ENCODE results near the gene C9orf43. TPM values are rescaled to one million over a fixed set of nuclear protein-coding genes. Genes with fewer than 3 reads are reported as not detected.

The C9orf43 gene, protein sequence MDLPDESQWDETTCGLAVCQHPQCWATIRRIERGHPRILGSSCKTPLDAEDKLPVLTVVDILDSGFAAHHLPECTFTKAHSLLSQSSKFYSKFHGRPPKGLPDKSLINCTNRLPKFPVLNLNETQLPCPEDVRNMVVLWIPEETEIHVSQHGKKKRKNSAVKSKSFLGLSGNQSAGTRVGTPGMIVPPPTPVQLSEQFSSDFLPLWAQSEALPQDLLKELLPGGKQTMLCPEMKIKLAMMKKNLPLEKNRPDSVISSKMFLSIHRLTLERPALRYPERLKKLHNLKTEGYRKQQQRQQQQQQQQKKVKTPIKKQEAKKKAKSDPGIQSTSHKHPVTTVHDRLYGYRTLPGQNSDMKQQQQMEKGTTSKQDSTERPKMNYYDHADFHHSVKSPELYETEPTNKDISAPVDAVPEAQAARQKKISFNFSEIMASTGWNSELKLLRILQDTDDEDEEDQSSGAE
- total RNA-seq (1 to 10 TPM in 4 of 9 donors, under 1 TPM in 5; 0.65 to 2.3 (median 0.83) TPM), polyA plus RNA-seq (1 to 10 TPM; 1.8 to 5.1 (median 3.1) TPM)
- long read RNA-seq, donor 1: 0 reads
- long read RNA-seq, donor 2: 0 reads
- long read RNA-seq, donor 3, partial matches to known transcripts: 0 of 2 reads
- long read RNA-seq, donor 3, other reads (novel, unspliced or antisense): 0 of 2 reads
- long read RNA-seq, donor 4, partial matches to known transcripts: 0 of 1 reads
- long read RNA-seq, donor 4, other reads (novel, unspliced or antisense): 0 of 1 reads
- long read RNA-seq, donor 5, partial matches to known transcripts: 0 of 4 reads
- long read RNA-seq, donor 5, other reads (novel, unspliced or antisense): 0 of 4 reads
- long read RNA-seq, donor 6, partial matches to known transcripts: 1 of 2 reads
- long read RNA-seq, donor 6, other reads (novel, unspliced or antisense): 0 of 2 reads
- long read RNA-seq, donor 7: 0 reads
- long read RNA-seq, donor 8: 0 reads
- long read RNA-seq, donor 9: 0 reads
- long read RNA-seq, donor 10: 0 reads

DNA sequence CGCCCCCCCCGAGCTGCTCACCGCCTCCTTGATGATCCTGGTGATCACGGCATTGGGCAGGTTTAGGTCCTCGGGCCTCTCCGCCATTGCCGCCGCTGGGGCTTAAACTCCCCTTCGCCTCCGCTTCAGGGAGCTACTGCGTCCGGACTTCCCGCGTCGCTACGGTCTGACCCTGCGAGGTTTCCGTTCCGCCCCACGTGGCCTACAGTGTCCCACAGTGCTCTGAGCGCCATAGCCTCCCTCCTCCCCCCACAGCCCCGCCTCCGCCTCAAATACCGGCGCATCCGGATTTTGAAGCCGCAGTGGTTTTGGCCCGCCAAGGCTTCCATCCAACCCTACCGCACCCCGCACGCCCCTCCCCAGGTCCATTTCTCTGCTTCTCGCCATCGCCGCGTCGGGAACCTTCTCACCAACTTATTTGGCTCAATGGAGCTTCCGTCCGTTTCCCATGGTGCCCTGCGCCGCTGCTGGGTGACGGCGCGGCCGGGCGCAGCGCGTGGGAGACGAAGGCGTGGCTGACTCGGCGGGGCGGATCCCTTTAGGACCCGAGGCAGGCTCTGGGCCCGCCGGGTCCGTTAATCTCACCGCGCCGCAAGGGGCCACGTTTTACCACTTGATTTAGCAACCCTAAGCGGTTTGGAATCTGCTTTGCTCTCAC lies at the start of gene C9orf43, which contains the start of gene POLE3:
TSS of gene C9orf43 (plus strand) at position 541 of the 658 bp plus-strand sequence. CDS start 2,747 bp downstream, outside the sequence.
TSS of gene POLE3 (minus strand) at position 469 of the 658 bp plus-strand sequence. CDS start at position 87, 382 bp downstream.
- intact Hi-C loops (cut with DNase I): no loop called here
- TF ChIP-seq, protein P1, sequence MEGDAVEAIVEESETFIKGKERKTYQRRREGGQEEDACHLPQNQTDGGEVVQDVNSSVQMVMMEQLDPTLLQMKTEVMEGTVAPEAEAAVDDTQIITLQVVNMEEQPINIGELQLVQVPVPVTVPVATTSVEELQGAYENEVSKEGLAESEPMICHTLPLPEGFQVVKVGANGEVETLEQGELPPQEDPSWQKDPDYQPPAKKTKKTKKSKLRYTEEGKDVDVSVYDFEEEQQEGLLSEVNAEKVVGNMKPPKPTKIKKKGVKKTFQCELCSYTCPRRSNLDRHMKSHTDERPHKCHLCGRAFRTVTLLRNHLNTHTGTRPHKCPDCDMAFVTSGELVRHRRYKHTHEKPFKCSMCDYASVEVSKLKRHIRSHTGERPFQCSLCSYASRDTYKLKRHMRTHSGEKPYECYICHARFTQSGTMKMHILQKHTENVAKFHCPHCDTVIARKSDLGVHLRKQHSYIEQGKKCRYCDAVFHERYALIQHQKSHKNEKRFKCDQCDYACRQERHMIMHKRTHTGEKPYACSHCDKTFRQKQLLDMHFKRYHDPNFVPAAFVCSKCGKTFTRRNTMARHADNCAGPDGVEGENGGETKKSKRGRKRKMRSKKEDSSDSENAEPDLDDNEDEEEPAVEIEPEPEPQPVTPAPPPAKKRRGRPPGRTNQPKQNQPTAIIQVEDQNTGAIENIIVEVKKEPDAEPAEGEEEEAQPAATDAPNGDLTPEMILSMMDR (IDR thresholded peaks at IDR 0.05): peak in 2 of 6 experiments; percentile 8 to 18
- peak; percentile 75 to 91 for TF ChIP-seq POLR2A (IDR thresholded peaks at IDR 0.05)
- no peaks in the 10 kb centered on the region for H3K9me3 ChIP-seq (replicated peaks in 1 of 3)
- WGBS, 4 donors: 0 to 1% (median 1%) methylated on average over 22 to 61 of the region's 61 CpGs
- peaks cover 0 to 20% of the 10 kb centered on the region in 2 donors for H3K36me3 ChIP-seq (replicated peaks in 1 of 2)
- peak within 1 kb of the TSS; percentile 44 to 96 (median 68) for H3K4me3 ChIP-seq
- peaks cover 0 to 22% of the 10 kb centered on the region in 2 donors for H3K4me1 ChIP-seq (replicated peaks in 1 of 2)
- H3K27ac ChIP-seq: peak within 1 kb of the TSS; percentile 69 to 97 (median 94)
- DNase-seq: peak; percentile 93 to 98 (median 96)
- H3K27me3 ChIP-seq: no peaks in the 10 kb centered on the region

DNA sequence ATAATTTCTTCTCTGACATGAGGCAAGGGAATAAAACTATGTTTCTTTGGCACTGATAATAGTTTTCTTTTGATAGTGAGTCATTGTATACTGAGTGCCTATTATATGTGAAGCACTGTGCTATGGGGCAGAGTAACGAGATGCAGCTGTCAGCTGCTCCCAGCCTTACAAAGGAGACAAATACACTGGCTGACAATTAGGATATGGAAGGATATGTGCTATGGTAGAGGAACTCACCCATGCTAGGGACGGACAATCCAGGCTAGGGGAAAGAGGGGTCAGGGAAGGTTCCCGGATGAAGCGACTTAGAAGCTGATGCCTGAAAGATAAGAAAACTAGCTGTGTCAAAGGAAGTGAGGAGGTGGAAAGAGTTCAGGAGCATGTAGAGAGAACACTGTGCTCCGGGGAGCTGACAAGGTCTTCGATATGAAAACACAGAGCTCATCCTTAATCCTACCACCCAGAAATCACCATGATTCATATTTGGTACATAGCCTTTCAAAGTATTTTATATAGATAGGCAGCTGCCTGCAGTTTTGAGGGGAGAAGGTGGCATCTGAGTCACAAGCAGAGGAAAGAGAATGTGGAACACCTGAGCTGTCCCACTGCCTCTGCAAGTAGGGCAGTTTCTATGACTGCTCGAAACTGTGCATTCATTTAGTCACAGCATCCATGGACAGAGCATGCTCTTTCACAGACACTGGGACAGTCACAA lies 49.1 kb upstream of the C9orf43 start:
- TF ChIP-seq, protein P1 (IDR thresholded peaks at IDR 0.05): no peak
- TF ChIP-seq POLR2A (IDR thresholded peaks at IDR 0.05): no peak
- Histone ChIP-seq H3K27ac (no peak overlapping the region), H3K4me3 (no peak overlapping the region), H3K4me1 (replicated peaks in 1 of 2) (peaks cover 6 to 11% of the 10 kb centered on the region in 2 donors), H3K36me3 (replicated peaks in 1 of 2) (no peaks in the 10 kb centered on the region), H3K9me3 (replicated peaks in 1 of 3) (no peaks in the 10 kb centered on the region), H3K27me3 (no peaks in the 10 kb centered on the region)
- intact Hi-C loops (cut with DNase I): no loop called here
- WGBS, 4 donors: 51 to 66% (median 54%) methylated on average over 7 of the region's 7 CpGs
- no peak for DNase-seq

DNA sequence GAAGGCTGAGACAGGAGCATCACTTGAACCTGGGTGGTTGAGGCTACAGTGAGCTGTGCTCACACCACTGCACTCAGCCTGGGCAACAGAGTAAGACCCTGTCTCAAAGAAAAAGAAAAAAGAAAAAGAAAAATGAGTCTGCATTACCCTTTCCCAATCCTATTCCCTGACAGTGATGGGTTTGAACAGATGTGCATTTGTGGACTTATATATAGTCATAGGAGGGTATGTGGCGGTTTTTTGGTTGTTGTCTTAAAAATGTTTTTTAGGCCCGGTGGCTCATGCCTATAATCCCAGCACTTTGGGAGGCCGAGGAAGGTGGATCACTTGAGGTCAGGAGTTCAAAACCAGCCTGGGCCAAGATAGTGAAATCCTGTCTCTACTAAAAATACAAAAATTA lies 47.2 kb upstream of the C9orf43 start:
- no peak for TF ChIP-seq POLR2A (IDR thresholded peaks at IDR 0.05)
- TF ChIP-seq, protein P1 (IDR thresholded peaks at IDR 0.05): no peak
- peaks cover 6 to 11% of the 10 kb centered on the region in 2 donors for H3K4me1 ChIP-seq (replicated peaks in 1 of 2)
- H3K36me3 ChIP-seq (replicated peaks in 1 of 2): no peaks in the 10 kb centered on the region
- no peak overlapping the region for H3K27ac ChIP-seq
- intact Hi-C loops (cut with DNase I): no loop called here
- no peak overlapping the region for H3K4me3 ChIP-seq
- no peaks in the 10 kb centered on the region for H3K27me3 ChIP-seq
- 68 to 93% (median 89%) methylated on average over 3 of the region's 3 CpGs for WGBS, 4 donors
- no peak for DNase-seq
- H3K9me3 ChIP-seq (replicated peaks in 1 of 3): no peaks in the 10 kb centered on the region
